ENCODE measurements around the gene DCAF8.

DCAF8 gene

DNA sequence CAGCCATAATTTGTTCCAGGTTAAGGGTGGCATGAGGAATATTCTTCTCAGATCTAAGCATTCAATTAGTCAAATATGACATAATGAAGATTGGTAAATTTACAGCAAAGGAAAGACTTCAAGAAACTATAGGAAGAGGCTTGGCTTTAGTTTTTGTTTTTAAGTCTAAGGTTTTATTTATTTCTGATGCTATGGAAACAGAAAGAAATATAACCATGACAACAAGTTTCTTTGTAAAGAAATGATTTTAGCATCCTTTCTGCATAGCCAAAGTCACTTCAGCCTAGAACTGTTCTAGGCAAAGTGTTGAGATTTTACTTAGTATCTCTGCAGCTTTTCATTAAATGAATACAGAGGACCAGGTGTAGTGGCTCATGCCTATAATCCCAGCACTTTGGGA is 29.4 kb downstream of the DCAF8 start:
- Histone ChIP-seq H3K36me3 (ENCODE audit: control insufficient read depth, insufficient read depth, low read length) (no peaks in the 10 kb centered on the region), H2AFZ (no peak overlapping the region), H3K4me2 (ENCODE audit: low read length) (no peak overlapping the region), H3K9me3 (ENCODE audit: control insufficient read depth, low read length) (no peaks in the 10 kb centered on the region), H3K9ac (no peak overlapping the region), H3K27ac (no peak overlapping the region), H3K79me2 (no peaks in the 10 kb centered on the region), H3K4me1 (no peaks in the 10 kb centered on the region), H3K27me3 (ENCODE audit: control insufficient read depth, insufficient read depth, low read length) (no peaks in the 10 kb centered on the region), H3K4me3 (ENCODE audit: low read depth, low read length) (no peak overlapping the region)
- TF ChIP-seq, protein P1, sequence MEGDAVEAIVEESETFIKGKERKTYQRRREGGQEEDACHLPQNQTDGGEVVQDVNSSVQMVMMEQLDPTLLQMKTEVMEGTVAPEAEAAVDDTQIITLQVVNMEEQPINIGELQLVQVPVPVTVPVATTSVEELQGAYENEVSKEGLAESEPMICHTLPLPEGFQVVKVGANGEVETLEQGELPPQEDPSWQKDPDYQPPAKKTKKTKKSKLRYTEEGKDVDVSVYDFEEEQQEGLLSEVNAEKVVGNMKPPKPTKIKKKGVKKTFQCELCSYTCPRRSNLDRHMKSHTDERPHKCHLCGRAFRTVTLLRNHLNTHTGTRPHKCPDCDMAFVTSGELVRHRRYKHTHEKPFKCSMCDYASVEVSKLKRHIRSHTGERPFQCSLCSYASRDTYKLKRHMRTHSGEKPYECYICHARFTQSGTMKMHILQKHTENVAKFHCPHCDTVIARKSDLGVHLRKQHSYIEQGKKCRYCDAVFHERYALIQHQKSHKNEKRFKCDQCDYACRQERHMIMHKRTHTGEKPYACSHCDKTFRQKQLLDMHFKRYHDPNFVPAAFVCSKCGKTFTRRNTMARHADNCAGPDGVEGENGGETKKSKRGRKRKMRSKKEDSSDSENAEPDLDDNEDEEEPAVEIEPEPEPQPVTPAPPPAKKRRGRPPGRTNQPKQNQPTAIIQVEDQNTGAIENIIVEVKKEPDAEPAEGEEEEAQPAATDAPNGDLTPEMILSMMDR (IDR thresholded peaks at IDR 0.05), result no peak

DNA sequence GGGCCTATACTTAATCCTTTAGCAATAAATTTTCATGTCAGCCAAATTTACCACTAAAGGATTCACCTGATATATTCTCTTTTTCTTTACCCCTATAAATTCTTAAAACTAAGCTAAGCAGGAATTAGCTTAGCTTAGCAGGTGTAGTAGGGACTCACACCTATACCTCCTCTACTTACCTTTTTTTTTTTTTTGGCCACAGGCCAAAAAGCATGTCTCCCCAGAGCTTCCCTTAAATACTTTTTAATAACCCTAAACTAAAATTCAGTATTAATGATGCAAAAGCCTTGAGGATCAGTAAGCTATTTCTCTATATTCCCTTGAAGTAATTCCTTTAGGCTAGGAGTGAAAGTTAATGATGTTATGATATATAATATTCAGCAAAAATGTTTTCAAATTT is 33.9 kb downstream of the DCAF8 start:
- Histone ChIP-seq H3K27ac (no peak overlapping the region), H3K4me1 (no peaks in the 10 kb centered on the region), H2AFZ (no peak overlapping the region), H3K9ac (no peak overlapping the region), H3K4me3 (ENCODE audit: low read depth, low read length) (no peak overlapping the region), H3K36me3 (ENCODE audit: control insufficient read depth, insufficient read depth, low read length) (no peaks in the 10 kb centered on the region), H3K4me2 (ENCODE audit: low read length) (no peak overlapping the region), H3K79me2 (no peaks in the 10 kb centered on the region), H3K27me3 (ENCODE audit: control insufficient read depth, insufficient read depth, low read length) (no peaks in the 10 kb centered on the region), H3K9me3 (ENCODE audit: control insufficient read depth, low read length) (no peaks in the 10 kb centered on the region)
- TF ChIP-seq, protein P1 (IDR thresholded peaks at IDR 0.05), result no peak

DNA sequence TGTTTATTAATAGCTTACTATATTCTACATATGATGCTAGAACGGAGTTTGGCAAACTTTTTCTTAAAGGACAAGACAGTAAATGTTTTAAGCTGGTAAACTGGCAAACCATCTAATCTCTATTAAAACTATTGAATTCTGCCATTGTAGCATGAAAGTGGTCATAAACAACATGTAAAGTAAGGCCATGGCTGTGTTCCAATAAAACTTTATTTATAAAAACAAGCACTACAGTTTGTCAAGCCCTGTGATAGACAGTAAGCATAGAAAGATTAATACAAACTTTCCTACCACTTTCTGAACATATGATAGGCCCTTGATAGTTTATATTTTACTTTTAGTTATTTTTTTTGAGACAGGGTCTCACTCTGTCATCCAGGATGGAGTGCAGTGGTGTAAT is 34.8 kb downstream of the DCAF8 start:
- H2AFZ ChIP-seq, result no peak overlapping the region
- no peak overlapping the region for H3K27ac ChIP-seq
- TF ChIP-seq, protein P1 (IDR thresholded peaks at IDR 0.05), result no peak
- no peaks in the 10 kb centered on the region for H3K27me3 ChIP-seq (ENCODE audit: control insufficient read depth, insufficient read depth, low read length)
- H3K4me1 ChIP-seq, result no peaks in the 10 kb centered on the region
- H3K36me3 ChIP-seq (ENCODE audit: control insufficient read depth, insufficient read depth, low read length), result no peaks in the 10 kb centered on the region
- no peaks in the 10 kb centered on the region for H3K79me2 ChIP-seq
- no peak overlapping the region for H3K9ac ChIP-seq
- no peaks in the 10 kb centered on the region for H3K9me3 ChIP-seq (ENCODE audit: control insufficient read depth, low read length)
- no peak overlapping the region for H3K4me3 ChIP-seq (ENCODE audit: low read depth, low read length)
- H3K4me2 ChIP-seq (ENCODE audit: low read length), result no peak overlapping the region

DNA sequence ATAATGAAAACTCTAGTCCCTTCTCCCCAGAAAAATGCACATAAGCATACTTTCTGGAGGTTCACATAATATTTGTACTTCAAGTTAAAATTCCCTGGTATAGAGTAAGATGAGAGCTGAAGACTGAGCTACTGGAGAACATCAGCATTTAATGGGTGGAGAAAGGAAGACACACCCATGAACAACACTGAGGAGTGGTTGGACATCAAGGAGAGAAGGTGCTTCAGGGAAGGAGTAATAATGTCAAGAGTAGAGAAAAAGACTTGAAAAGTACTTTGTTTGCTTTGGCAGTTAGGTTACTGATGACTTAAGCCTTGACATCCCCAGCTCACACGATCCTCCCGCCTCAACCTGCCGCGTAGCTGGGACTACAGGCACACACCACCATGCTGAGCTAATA is 35.3 kb downstream of the DCAF8 start:
- Histone ChIP-seq H3K4me3 (ENCODE audit: low read depth, low read length) (no peak overlapping the region), H3K4me1 (no peaks in the 10 kb centered on the region), H3K4me2 (ENCODE audit: low read length) (no peak overlapping the region), H3K27me3 (ENCODE audit: control insufficient read depth, insufficient read depth, low read length) (no peaks in the 10 kb centered on the region), H2AFZ (no peak overlapping the region), H3K27ac (no peak overlapping the region), H3K36me3 (ENCODE audit: control insufficient read depth, insufficient read depth, low read length) (no peaks in the 10 kb centered on the region), H3K9ac (no peak overlapping the region), H3K79me2 (no peaks in the 10 kb centered on the region), H3K9me3 (ENCODE audit: control insufficient read depth, low read length) (no peaks in the 10 kb centered on the region)
- TF ChIP-seq, protein P1 (IDR thresholded peaks at IDR 0.05), result no peak

DNA sequence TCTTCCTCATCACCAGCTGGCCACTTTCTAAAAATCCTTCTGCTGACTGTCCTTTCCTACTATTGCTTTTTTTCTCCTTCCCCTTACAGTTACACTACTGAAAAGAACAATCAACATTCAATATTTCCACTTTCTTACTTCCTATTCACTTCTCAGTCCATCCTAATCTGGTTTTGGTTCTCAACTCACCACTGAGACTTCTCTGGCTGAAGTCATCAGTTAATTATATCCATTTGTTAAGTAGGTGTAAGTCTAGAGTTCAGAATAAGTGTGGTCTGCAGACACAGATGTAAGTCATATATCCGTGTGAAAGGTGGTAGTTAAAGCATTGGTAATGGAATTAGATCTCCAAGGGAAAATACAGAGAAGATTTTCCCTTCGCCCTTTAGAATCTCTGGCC is 35.7 kb downstream of the DCAF8 start:
- Histone ChIP-seq H3K9me3 (ENCODE audit: control insufficient read depth, low read length) (no peaks in the 10 kb centered on the region), H3K27me3 (ENCODE audit: control insufficient read depth, insufficient read depth, low read length) (no peaks in the 10 kb centered on the region), H3K27ac (no peak overlapping the region), H3K4me3 (ENCODE audit: low read depth, low read length) (no peak overlapping the region), H3K4me1 (no peaks in the 10 kb centered on the region), H3K79me2 (no peaks in the 10 kb centered on the region), H3K4me2 (ENCODE audit: low read length) (no peak overlapping the region), H2AFZ (no peak overlapping the region), H3K9ac (no peak overlapping the region), H3K36me3 (ENCODE audit: control insufficient read depth, insufficient read depth, low read length) (no peaks in the 10 kb centered on the region)
- TF ChIP-seq, protein P1 (IDR thresholded peaks at IDR 0.05), result no peak

Data from parathyroid adenoma (tissue), 2 donors.